Activated CD8-positive, alpha-beta memory T cell treated with anti-CD3 and anti-CD28 coated beads, Interleukin-2, amount 50 U/mL, for 4 hours (primary cell): ENCODE results near the gene RYK.

ENCODE experiments used
- DNase-seq: peaks from one replicate; pipeline ENCODE4 v3.0.0-alpha.2; 2020

Gene RYK

GRCh38 chr3:134146666-134147065 is 104.0 kb downstream of the RYK start:
- DNase-seq: no peak

- DNase-seq: no peak
Measured at GRCh38 chr3:134145183-134145582, 105.5 kb downstream of the RYK start.

DNA sequence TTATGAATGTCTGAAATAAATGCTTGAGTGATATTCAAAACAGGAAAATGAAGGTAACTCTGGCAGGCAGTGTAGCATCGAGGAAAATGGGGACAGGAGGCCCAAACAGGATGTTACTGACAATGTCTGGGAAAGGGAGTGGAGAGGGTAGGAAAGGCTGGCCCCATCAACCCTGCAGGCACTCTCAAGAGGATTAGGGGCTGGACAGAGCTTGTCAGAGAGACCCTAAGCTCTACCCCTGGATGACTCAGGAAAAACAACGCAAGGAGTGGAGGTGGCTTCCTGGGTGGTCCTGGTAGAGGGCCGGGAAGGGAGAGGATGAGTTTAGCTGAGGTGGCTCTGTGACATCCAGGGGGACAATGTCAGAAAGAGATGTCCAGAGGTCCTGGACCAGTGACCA is 106.0 kb downstream of the RYK start:
- DNase-seq: no peak

DNA sequence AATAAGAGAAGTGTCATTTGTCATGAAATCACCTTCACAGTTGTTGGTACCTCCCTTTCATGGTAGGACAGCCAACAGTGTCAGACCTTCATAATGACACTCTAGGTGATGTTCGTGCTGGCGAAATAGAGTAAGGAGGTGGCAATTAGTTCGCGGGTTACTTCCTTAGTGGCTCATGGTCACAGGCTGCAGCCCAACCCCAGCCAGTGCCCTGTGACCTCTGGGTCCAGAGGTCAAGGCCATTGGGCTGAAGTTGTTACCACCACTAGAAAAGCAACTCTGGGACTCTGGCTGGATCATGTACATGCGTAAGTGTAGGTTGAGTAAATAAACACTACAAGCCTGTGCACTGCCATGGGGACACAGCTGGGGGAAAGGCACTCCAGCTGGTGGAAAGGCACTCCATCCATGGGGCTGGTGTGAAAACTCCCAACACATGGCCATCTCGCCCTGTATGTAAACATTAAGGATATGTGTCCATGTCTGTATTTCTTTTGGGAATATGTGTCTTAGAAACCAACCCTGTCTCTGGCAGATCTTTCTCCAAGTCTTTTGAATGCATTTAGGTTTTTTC is 106.7 kb downstream of the RYK start:
- no peak for DNase-seq

DNA sequence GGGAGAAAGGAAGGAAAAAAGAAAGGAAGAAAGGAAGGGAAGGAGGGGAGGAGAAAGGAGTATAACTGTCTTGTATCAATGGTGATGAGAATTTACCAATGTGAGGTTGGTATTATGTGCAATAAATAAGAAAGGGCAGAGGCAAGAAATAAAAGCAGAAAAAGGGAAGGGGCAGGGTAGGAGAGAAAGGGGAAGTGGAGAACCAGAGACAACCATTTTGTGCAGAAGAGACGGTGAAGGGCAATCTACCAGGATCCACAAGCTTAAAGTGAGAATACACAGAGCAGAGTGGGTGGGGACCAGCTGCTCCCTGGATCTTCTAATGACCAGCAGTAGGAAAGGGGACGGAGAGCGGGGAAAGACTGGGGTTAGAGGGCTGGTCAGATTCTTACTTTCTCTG is 114.1 kb downstream of the RYK start:
- no peak for DNase-seq

DNA sequence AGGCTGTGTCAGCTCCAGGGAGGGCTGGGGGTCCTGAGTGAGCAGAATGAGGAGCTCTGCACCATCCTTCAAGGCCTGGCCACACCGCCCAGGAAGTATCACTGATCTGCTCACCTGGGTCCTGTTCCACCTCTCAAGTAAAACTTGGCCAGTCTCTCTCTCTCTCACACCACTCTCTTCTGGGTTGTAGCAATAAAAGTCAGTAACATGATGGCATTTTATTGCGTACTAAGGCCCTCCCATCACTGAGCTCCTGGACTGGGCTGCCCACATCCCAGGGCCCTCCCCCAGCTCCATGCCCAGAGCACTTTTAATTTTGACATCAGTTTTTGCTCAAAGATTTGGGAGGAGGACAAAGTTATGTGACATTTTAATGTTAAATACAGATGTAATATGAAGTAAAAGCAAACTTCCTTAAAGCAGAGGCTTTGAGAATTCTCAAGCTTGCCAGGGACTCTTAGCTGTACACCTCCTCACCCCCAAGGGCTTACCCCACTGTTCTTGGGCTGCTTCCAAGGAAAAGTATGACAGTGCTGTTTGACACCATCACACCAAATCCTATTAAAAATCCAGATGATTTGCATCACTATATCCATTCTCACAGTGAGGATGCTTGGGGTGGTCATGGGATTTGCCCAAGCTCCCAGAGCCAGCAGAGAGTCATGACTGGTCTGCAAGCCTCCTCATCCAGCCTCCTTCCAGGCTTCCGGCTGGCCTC is 115.8 kb downstream of the RYK start:
- DNase-seq: no peak

DNA sequence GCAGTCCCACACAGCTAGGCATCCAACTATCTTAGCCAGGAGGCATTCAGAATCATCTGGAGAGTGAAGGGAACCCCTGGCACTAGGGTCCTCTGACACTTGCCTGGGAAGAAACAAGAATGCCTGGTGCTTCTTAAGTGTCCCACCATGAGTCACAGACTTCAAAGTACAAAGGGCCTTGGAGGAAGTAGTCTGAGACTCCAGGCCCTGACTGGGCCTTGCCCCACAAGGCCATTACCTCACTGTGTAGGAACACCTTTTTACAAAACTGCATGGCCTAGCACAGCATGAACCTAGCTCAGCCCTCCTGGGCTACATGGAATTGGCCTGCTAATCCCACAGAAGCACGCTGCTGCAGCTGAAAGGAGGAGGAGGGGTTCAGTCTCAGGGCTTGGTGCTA is 116.4 kb downstream of the RYK start:
- no peak for DNase-seq

- DNase-seq: no peak
Measured at GRCh38 chr3:134132961-134133360, 117.7 kb downstream of the RYK start.

DNA sequence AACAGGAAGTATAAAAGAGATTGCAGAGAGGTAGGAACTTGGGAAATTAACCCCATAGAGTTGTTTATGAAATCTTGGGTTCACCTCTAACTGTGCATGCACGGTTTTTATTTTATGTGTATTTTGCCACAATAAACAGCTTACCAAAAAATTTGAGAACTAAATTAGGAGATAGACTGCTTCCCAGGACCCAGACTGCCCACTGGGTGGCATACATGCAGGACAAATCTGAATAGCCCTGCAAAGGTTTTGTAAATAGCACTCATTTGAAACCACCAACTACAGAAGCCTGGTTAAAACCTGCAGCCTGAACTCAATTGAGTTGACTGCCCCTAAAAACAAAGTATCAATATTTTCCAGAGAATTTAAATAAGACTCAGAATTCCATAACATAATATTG is 124.5 kb downstream of the RYK start:
- DNase-seq: no peak

- DNase-seq: no peak
Measured at GRCh38 chr3:134114726-134115125, 135.9 kb downstream of the RYK start.

- no peak for DNase-seq
Measured at GRCh38 chr3:134111616-134112015, 139.0 kb downstream of the RYK start.

DNA sequence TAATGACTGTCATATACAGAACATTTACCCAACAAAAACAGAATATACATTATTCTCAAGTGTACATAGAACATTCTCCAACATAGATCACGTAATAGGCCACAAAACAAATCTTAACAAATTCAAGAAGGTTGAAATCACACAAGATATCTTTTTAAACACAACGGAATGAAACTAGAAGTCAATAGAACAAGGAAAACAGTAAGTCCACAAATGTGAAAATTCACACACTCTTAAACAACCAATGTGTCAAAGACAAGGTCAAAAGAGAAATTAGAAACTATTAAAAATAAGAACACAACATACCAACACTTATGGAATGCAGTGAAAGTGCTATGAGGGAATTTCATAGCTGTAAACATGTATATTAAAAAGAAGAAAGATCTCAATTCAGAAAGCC is 139.7 kb downstream of the RYK start:
- no peak for DNase-seq
